K562 (cell line): Measurements from ENCODE around the gene TMEM181. TPM values are rescaled to one million over a fixed set of nuclear protein-coding genes. Genes with fewer than 3 reads are reported as not detected.

Source experiments
- ATAC-seq: fragments of 200-7000 bp; cut with Tn5 transposase; 3 replicates; pipeline ENCODE4 v1.9.1; 2020; ENCODE audit warnings: moderate library complexity
- BruUV-seq: library from RNA; stranded (reverse); fragments of 400-500 nt; replicated peaks from 2 replicates; lab custom pipeline; 2021; lab: Mats Ljungman, UMichigan
- CTCF ChIA-PET: fragments of 300-600 bp; formaldehyde crosslinking; extraction: SDS; loops from one replicate; lab custom pipeline; 2021; ENCODE audit warnings: low intra/inter-chr PET ratio; lab: Yijun Ruan, JAX
- POLR2A ChIA-PET: fragments of 300-600, 350-650 bp; sonication (Branson Sonifier 250); formaldehyde crosslinking; extraction: SDS; loops from one replicate; lab custom pipeline; 2021; ENCODE audit warnings: antibody characterized with exemption, inconsistent platforms; lab: Yijun Ruan, JAX
- DNase-seq, 4 experiments: peaks; one replicate each; pipeline versions ENCODE4 v3.0.0 to v3.0.0-alpha.2; 2011 to 2018; ENCODE audit warnings: low spot score in 3 of 4, mixed read lengths in 3 of 4; ENCODE audit errors: extremely low read depth in 1 of 4
- FAIRE-seq: peaks from 2 replicates; lab custom pipeline; 2011; peaks lifted over from hg19 to GRCh38; lab: Jason Lieb, UNC
- H2AFZ ChIP-seq: 2 replicates; pipeline ENCODE4 v1.6.0; 2011; ENCODE audit warnings: low read depth, low read length, control low read depth, inconsistent platforms
- H3K27ac ChIP-seq: fragments of 200-600 bp; 3 replicates; pipeline ENCODE4 v1.8.0; 2011; ENCODE audit warnings: low read depth, mild to moderate bottlenecking, control low read depth, inconsistent platforms, low read length, moderate library complexity, mixed read lengths; ENCODE audit errors: extremely low read depth
- H3K27me3 ChIP-seq, 2 experiments: fragments of 300-600 bp in 1 of 2; 2 replicates in 1 of 2; 3 replicates in 1 of 2; pipeline versions ENCODE4 v1.6.0 to v1.8.0; 2011; ENCODE audit warnings: inconsistent platforms in 2 of 2, low read length in 2 of 2, mild to moderate bottlenecking in 1 of 2, mixed read lengths in 1 of 2, moderate library complexity in 1 of 2; ENCODE audit not compliant: control insufficient read depth in 2 of 2, insufficient read depth in 2 of 2
- H3K36me3 ChIP-seq: fragments of 300-600 bp; 3 replicates; pipeline ENCODE4 v1.8.0; 2011; ENCODE audit warnings: mild to moderate bottlenecking, low read length, inconsistent platforms; ENCODE audit not compliant: control insufficient read depth, insufficient read depth
- H3K4me1 ChIP-seq, 2 experiments: fragments of 200-600 bp in 1 of 2; replicated peaks in 1 of 2; 2 replicates in 1 of 2; 3 replicates in 1 of 2; pipeline versions ENCODE4 v1.5.1 to v1.8.0; 2011; ENCODE audit warnings: inconsistent platforms in 2 of 2, low read length in 2 of 2, mild to moderate bottlenecking in 1 of 2, mixed read lengths in 1 of 2, moderate library complexity in 1 of 2; ENCODE audit not compliant: control insufficient read depth in 2 of 2, insufficient read depth in 2 of 2
- H3K4me2 ChIP-seq: 2 replicates; pipeline ENCODE4 v1.6.1; 2011; ENCODE audit warnings: low read length, control low read depth, inconsistent platforms, mixed read lengths; ENCODE audit not compliant: insufficient read depth
- H3K4me3 ChIP-seq: fragments of 200-600 bp; sonication (generic), shearing (Covaris generic); 2 replicates; pipeline ENCODE4 v1.5.1; 2016; ENCODE audit warnings: control low read depth, inconsistent platforms
- H3K79me2 ChIP-seq: fragments of 200-600 bp; 3 replicates; pipeline ENCODE4 v1.8.0; 2011; ENCODE audit warnings: low read length, inconsistent platforms; ENCODE audit not compliant: control insufficient read depth, insufficient read depth
- H3K9ac ChIP-seq, 2 experiments: 2 replicates each; pipeline versions ENCODE4 v1.6.0 to v1.6.1; 2011; ENCODE audit warnings: low read depth in 2 of 2, low read length in 2 of 2, control low read depth in 1 of 2, inconsistent platforms in 1 of 2, mild to moderate bottlenecking in 1 of 2, mixed read lengths in 1 of 2; ENCODE audit not compliant: insufficient read depth in 1 of 2
- H3K9me1 ChIP-seq: one replicate; pipeline ENCODE4 v1.6.0; 2011; ENCODE audit warnings: inconsistent platforms, mild to moderate bottlenecking, low read length, moderate library complexity; ENCODE audit not compliant: control insufficient read depth, insufficient read depth
- H3K9me3 ChIP-seq: replicated peaks from 2 replicates; pipeline ENCODE4 v1.5.1; 2011; ENCODE audit warnings: low read depth, low read length, inconsistent platforms; ENCODE audit not compliant: control insufficient read depth, insufficient read depth
- H4K20me1 ChIP-seq: replicated peaks from 2 replicates; pipeline ENCODE4 v1.6.1; 2011; ENCODE audit warnings: low read length, inconsistent platforms, mixed read lengths; ENCODE audit not compliant: control insufficient read depth, insufficient read depth
- ARID3A ChIP-seq: IDR thresholded peaks from 2 replicates; pipeline ENCODE4 v1.6.1; 2012; ENCODE audit warnings: low read depth, low read length, improper control_type of control experiment, borderline replicate concordance
- E4F1 ChIP-seq: fragments of 250-450 bp; sonication (Bioruptor Pico); IDR thresholded peaks from 2 replicates; pipeline ENCODE4 v1.5.0; 2021; ENCODE audit warnings: mild to moderate bottlenecking, borderline replicate concordance
- HNRNPLL ChIP-seq: fragments of 200-400 bp; formaldehyde crosslinking; IDR thresholded peaks from 2 replicates; pipeline ENCODE4 v1.6.1; 2017; ENCODE audit warnings: low read length, low read depth, mild to moderate bottlenecking; ENCODE audit not compliant: poor library complexity, severe bottlenecking
- RBM22 ChIP-seq: fragments of 200-400 bp; formaldehyde crosslinking; IDR thresholded peaks from 2 replicates; pipeline ENCODE4 v1.6.1; 2018; ENCODE audit warnings: low read length, low read depth; ENCODE audit not compliant: poor library complexity, severe bottlenecking
- TCF3 ChIP-seq: sonication (generic); formaldehyde crosslinking; IDR thresholded peaks from 2 replicates; pipeline ENCODE4 v1.4.0; 2020; ENCODE audit warnings: mild to moderate bottlenecking, missing genetic modification reagents
- TRIM25 ChIP-seq: fragments of 450-650 bp; IDR thresholded peaks from 2 replicates; pipeline ENCODE4 v1.7.0; 2016; ENCODE audit warnings: borderline replicate concordance
- ZBTB2 ChIP-seq: fragments of 450-650 bp; IDR thresholded peaks from 2 replicates; pipeline ENCODE4 v1.6.1; 2016; ENCODE audit warnings: antibody characterized with exemption
- ZFX ChIP-seq: sonication (generic); formaldehyde crosslinking; IDR thresholded peaks from 2 replicates; pipeline ENCODE4 v1.8.0; 2022; ENCODE audit warnings: mild to moderate bottlenecking, missing genetic modification reagents, moderate library complexity
- ZNF263 ChIP-seq: sonication (generic); formaldehyde crosslinking; IDR thresholded peaks from 2 replicates; pipeline ENCODE4 v1.8.0; 2022; ENCODE audit warnings: mild to moderate bottlenecking, missing genetic modification reagents, borderline replicate concordance
- ZNF449 ChIP-seq: fragments of 250-450 bp; sonication (Bioruptor Pico); IDR thresholded peaks from 2 replicates; pipeline ENCODE4 v1.8.0; 2022; ENCODE audit warnings: moderate library complexity, mild to moderate bottlenecking, inconsistent platforms
- WGBS: fragments of 100-300 bp; shearing (Covaris generic); methylation state at CpG from one replicate; pipeline ENCODE4 v1.1.6; 2016; ENCODE audit warnings: low coverage, mixed read lengths; ENCODE audit not compliant: insufficient coverage; ENCODE audit errors: missing lambda C conversion rate; 5-methylcytosine and 5-hydroxymethylcytosine counted together
- in situ Hi-C: fragments of 300-500 bp; cut with MboI; formaldehyde crosslinking; loops from 4 replicates; pipeline ENCODE4 v1.15.0; 2018; ENCODE audit warnings: inconsistent platforms, mixed read lengths
- intact Hi-C: fragments of 100-400 bp; cut with micrococcal nuclease; formaldehyde crosslinking; loops from 2 replicates; pipeline ENCODE4 v1.14.2; 2022
- polyA plus RNA-seq, 8 experiments: library from polyadenylated mRNA; depleted of rRNA in 4 of 8; stranded (reverse) in 5 of 8; unstranded in 3 of 8; fragments of >200 nt; fragmentation: Nextera tagmentation in 2 of 8; fragmentation: Illumina TruSeq in 1 of 8; extraction: Ambion mirVana in 2 of 8; extraction: Trizol in 1 of 8; gene quantifications; 2 replicates each; pipeline versions ENCODE4 v1.2.1 to v1.2.3, GENCODE V29; 2011 to 2014; ENCODE audit warnings: inconsistent platforms in 1 of 8, missing spikeins in 1 of 8
- total RNA-seq, 7 experiments: library from RNA; depleted of rRNA in 6 of 7; stranded (reverse); fragments of >200 nt in 6 of 7; fragmentation: Illumina TruSeq in 2 of 7; extraction: Trizol in 2 of 7; gene quantifications; 2 replicates each; pipeline versions ENCODE4 v1.2.1 to v1.2.3, GENCODE V29; 2011 to 2021; ENCODE audit warnings: low replicate concordance in 1 of 7

The TMEM181 gene
- total and polyA plus RNA-seq, 9 of the 15 experiments (the other 6 are each of a cell fraction or from before 2014, with no cell fraction given), result 5.6 to 27.2 (median 19.9) TPM

GRCh38 chr6:158536084-158536890 lies 23.6 kb upstream of the TMEM181 start:
- CTCF ChIA-PET, result no interaction called here
- WGBS, result under 1% methylated on average over 54 of the region's 75 CpGs
- peak; percentile 91 for FAIRE-seq
- POLR2A ChIA-PET, result interaction anchor here (0.7 to 1.6 kb wide), 4 partner anchors 17 to 87 kb away, joined by 3 to 6 read pairs (median 3); no protein-coding TSS in a partner anchor
- intact Hi-C loops (no loop called here), in situ Hi-C loops (no loop called here)
- H3K4me1 ChIP-seq, result peaks cover 0 to 17% of the 10 kb centered on the region in 2 experiments; a peak in 4 of 5 replicates
- peak overlapping the region; percentile 53 for H2AFZ ChIP-seq
- H3K36me3 ChIP-seq, result no peaks in the 10 kb centered on the region
- H3K9me3 ChIP-seq, result no peaks in the 10 kb centered on the region
- no peak overlapping the region for H3K27ac ChIP-seq
- peak overlapping the region; percentile 43 for H3K4me3 ChIP-seq
- peak overlapping the region; percentile 71 for H3K4me2 ChIP-seq
- H3K79me2 ChIP-seq, result no peaks in the 10 kb centered on the region
- peak; percentile 89 to 93 (median 92) for DNase-seq
- peak; percentile 90 for ATAC-seq
- peaks cover 8% of the 10 kb centered on the region; the same call in 1 of the 2 replicates for H4K20me1 ChIP-seq
- no TSS peak for BruUV-seq
- H3K9me1 ChIP-seq, result no peaks in the 10 kb centered on the region
- H3K9ac ChIP-seq, result peak overlapping the region in 1 of 2 experiments; percentile 57; a peak in 1 of 4 replicates
- H3K27me3 ChIP-seq, result peaks cover 49 to 66% of the 10 kb centered on the region in 2 experiments
- TF ChIP-seq TRIM25 (no peak), ARID3A (no peak), RBM22 (no peak), ZBTB2 (peak; percentile 22; the same call in 1 of the 2 replicates), ZNF449 (CRISPR knock-in tag) (peak; percentile 47; the same call in 1 of the 2 replicates), E4F1 (CRISPR knock-in tag) (no peak), TCF3 (CRISPR knock-in tag) (no peak), ZNF263 (peak; percentile 81), ZFX (CRISPR knock-in tag) (peak; percentile 32; the same call in 1 of the 2 replicates), HNRNPLL (no peak)
